B cell (primary cell): Measurements from ENCODE around the gene BAZ2B.

Source experiments
- EZH2 ChIP-seq: IDR thresholded peaks from 2 replicates; pipeline ENCODE4 v1.6.1; 2012; ENCODE audit warnings: borderline replicate concordance, low read depth, mild to moderate bottlenecking, moderate library complexity, low read length; ENCODE audit not compliant: insufficient read depth, poor library complexity, severe bottlenecking
- TF ChIP-seq, protein P1 (sequence below): fragments of 200-600 bp; IDR thresholded peaks from one replicate; pipeline ENCODE4 v1.8.0; 2022; ENCODE audit warnings: antibody characterized with exemption, mild to moderate bottlenecking

- TF ChIP-seq, protein P1, sequence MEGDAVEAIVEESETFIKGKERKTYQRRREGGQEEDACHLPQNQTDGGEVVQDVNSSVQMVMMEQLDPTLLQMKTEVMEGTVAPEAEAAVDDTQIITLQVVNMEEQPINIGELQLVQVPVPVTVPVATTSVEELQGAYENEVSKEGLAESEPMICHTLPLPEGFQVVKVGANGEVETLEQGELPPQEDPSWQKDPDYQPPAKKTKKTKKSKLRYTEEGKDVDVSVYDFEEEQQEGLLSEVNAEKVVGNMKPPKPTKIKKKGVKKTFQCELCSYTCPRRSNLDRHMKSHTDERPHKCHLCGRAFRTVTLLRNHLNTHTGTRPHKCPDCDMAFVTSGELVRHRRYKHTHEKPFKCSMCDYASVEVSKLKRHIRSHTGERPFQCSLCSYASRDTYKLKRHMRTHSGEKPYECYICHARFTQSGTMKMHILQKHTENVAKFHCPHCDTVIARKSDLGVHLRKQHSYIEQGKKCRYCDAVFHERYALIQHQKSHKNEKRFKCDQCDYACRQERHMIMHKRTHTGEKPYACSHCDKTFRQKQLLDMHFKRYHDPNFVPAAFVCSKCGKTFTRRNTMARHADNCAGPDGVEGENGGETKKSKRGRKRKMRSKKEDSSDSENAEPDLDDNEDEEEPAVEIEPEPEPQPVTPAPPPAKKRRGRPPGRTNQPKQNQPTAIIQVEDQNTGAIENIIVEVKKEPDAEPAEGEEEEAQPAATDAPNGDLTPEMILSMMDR, result no peak
- TF ChIP-seq EZH2, result no peak
Measured at GRCh38 chr2:159515441-159515840, 100.9 kb downstream of the BAZ2B start.
